SHP77 (cell line): Measurements from ENCODE around the gene C1orf53.
"Not testable (repeated sequence)": the region's sequence is repeated elsewhere in the genome, so short reads cannot be mapped to it uniquely, and the experiment has no call there.

Experiments
- DNase-seq, 2 experiments: peaks; one replicate each; lab custom pipeline; 2025; lab: John Stamatoyannopoulos, UW

C1orf53 gene

GRCh38 chr1:197902454-197903195 is at the start of gene C1orf53:
C1orf53 (plus strand) TSS chr1:197902630; CDS start chr1:197902650, 20 bp downstream.
- DNase-seq = peak; percentile 81 to 86

- not testable (repeated sequence) for DNase-seq
Measured at GRCh38 chr1:197855751-197856150, 46.7 kb upstream of the C1orf53 start.

- DNase-seq = no peak
Measured at GRCh38 chr1:197857477-197857876, 45.0 kb upstream of the C1orf53 start.

GRCh38 chr1:197859024-197859423 is 43.4 kb upstream of the C1orf53 start:
- DNase-seq = no peak

- DNase-seq = no peak
Measured at GRCh38 chr1:197862221-197862620, 40.2 kb upstream of the C1orf53 start.

GRCh38 chr1:197862671-197863070 is 39.8 kb upstream of the C1orf53 start:
- DNase-seq = no peak

GRCh38 chr1:197865809-197866208 is 36.6 kb upstream of the C1orf53 start:
- DNase-seq = no peak

- peak; percentile 54 to 71 for DNase-seq
Measured at GRCh38 chr1:197868751-197869489, 33.5 kb upstream of the C1orf53 start.

- DNase-seq = no peak
Measured at GRCh38 chr1:197869490-197870077, 32.8 kb upstream of the C1orf53 start.

GRCh38 chr1:197876894-197877293 is 25.5 kb upstream of the C1orf53 start:
- DNase-seq = no peak

GRCh38 chr1:197880385-197880784 is 22.0 kb upstream of the C1orf53 start:
- not testable (repeated sequence) for DNase-seq

GRCh38 chr1:197882241-197882640 is 20.2 kb upstream of the C1orf53 start:
- not testable (repeated sequence) for DNase-seq

GRCh38 chr1:197884173-197884572 is 18.3 kb upstream of the C1orf53 start:
- no peak for DNase-seq

- DNase-seq = no peak
Measured at GRCh38 chr1:197890936-197891335, 11.5 kb upstream of the C1orf53 start.

- no peak for DNase-seq
Measured at GRCh38 chr1:197892684-197893083, 9.7 kb upstream of the C1orf53 start.

- no peak for DNase-seq
Measured at GRCh38 chr1:197896301-197896700, 6.1 kb upstream of the C1orf53 start.

GRCh38 chr1:197899037-197899436 is 3.4 kb upstream of the C1orf53 start:
- DNase-seq = no peak

- DNase-seq = no peak
Measured at GRCh38 chr1:197902131-197902453, 338 bp upstream of the C1orf53 start.

GRCh38 chr1:197903196-197903514 is 725 bp downstream of the C1orf53 start:
- no peak for DNase-seq

GRCh38 chr1:197904126-197904787 is 1.8 kb downstream of the C1orf53 start:
- DNase-seq = no peak

- no peak for DNase-seq
Measured at GRCh38 chr1:197905699-197906351, 3.4 kb downstream of the C1orf53 start.
